Parathyroid adenoma (tissue), 2 donors: ENCODE data around the gene WDR46.

ENCODE experiments used
- H2AFZ ChIP-seq: fragments of 300-600 bp; sonication (generic); one replicate; pipeline ENCODE4 v1.7.0; 2017; ENCODE audit warnings: antibody characterized with exemption, mild to moderate bottlenecking
- H3K27ac ChIP-seq: fragments of 300-600 bp; sonication (generic); one replicate; pipeline ENCODE4 v1.7.0; 2017
- H3K27me3 ChIP-seq: fragments of 300-600 bp; sonication (generic); one replicate; pipeline ENCODE4 v1.7.0; 2017; ENCODE audit warnings: low read length; ENCODE audit not compliant: control insufficient read depth, insufficient read depth
- H3K36me3 ChIP-seq: fragments of 300-600 bp; sonication (generic); one replicate; pipeline ENCODE4 v1.7.0; 2017; ENCODE audit warnings: low read length; ENCODE audit not compliant: control insufficient read depth, insufficient read depth
- H3K4me1 ChIP-seq: fragments of 300-600 bp; sonication (generic); one replicate; pipeline ENCODE4 v1.7.0; 2017; ENCODE audit warnings: control low read depth
- H3K4me2 ChIP-seq: fragments of 300-600 bp; sonication (generic); one replicate; pipeline ENCODE4 v1.7.0; 2017; ENCODE audit warnings: low read length
- H3K4me3 ChIP-seq: fragments of 300-600 bp; sonication (generic); one replicate; pipeline ENCODE4 v1.7.0; 2017; ENCODE audit warnings: low read depth, low read length
- H3K79me2 ChIP-seq: fragments of 300-600 bp; sonication (generic); one replicate; pipeline ENCODE4 v1.7.0; 2017; ENCODE audit warnings: control low read depth
- H3K9ac ChIP-seq: fragments of 300-600 bp; sonication (generic); one replicate; pipeline ENCODE4 v1.7.0; 2017; ENCODE audit warnings: mild to moderate bottlenecking
- H3K9me3 ChIP-seq: fragments of 300-600 bp; sonication (generic); one replicate; pipeline ENCODE4 v1.7.0; 2017; ENCODE audit warnings: low read length; ENCODE audit not compliant: control insufficient read depth
- CTCF ChIP-seq: fragments of 300-600 bp; sonication (generic); IDR thresholded peaks from one replicate; pipeline ENCODE4 v1.7.0; 2017; ENCODE audit warnings: antibody characterized with exemption, mild to moderate bottlenecking
- donor health status: primary hyperparathyroidism.

The WDR46 gene

GRCh38 chr6:33330736-33331135 lies 41.7 kb upstream of the WDR46 start:
- H3K9me3 ChIP-seq: no peaks in the 10 kb centered on the region
- H2AFZ ChIP-seq: no peak overlapping the region
- H3K9ac ChIP-seq: no peak overlapping the region
- no peaks in the 10 kb centered on the region for H3K36me3 ChIP-seq
- no peak for TF ChIP-seq CTCF
- H3K4me1 ChIP-seq: no peaks in the 10 kb centered on the region
- H3K27ac ChIP-seq: no peak overlapping the region
- no peak overlapping the region for H3K4me3 ChIP-seq
- no peaks in the 10 kb centered on the region for H3K79me2 ChIP-seq
- H3K4me2 ChIP-seq: no peak overlapping the region
- H3K27me3 ChIP-seq: no peaks in the 10 kb centered on the region

- Histone ChIP-seq H3K4me2 (no peak overlapping the region), H3K4me3 (no peak overlapping the region), H3K9ac (no peak overlapping the region), H3K36me3 (no peaks in the 10 kb centered on the region), H3K79me2 (no peaks in the 10 kb centered on the region), H3K27me3 (no peaks in the 10 kb centered on the region), H2AFZ (no peak overlapping the region), H3K4me1 (no peaks in the 10 kb centered on the region), H3K9me3 (no peaks in the 10 kb centered on the region), H3K27ac (no peak overlapping the region)
- no peak for TF ChIP-seq CTCF
Observed at GRCh38 chr6:33329058-33329457, 40.0 kb upstream of the WDR46 start.

- Histone ChIP-seq H2AFZ (peak overlapping the region; percentile 93), H3K4me1 (peaks cover 30% of the 10 kb centered on the region), H3K9ac (no peak overlapping the region), H3K4me3 (peak overlapping the region; percentile 91), H3K79me2 (peaks cover 6% of the 10 kb centered on the region), H3K27ac (no peak overlapping the region), H3K4me2 (peak overlapping the region; percentile 96), H3K27me3 (no peaks in the 10 kb centered on the region), H3K36me3 (no peaks in the 10 kb centered on the region), H3K9me3 (no peaks in the 10 kb centered on the region)
- TF ChIP-seq CTCF: no peak
Observed at GRCh38 chr6:33324125-33324524, 35.1 kb upstream of the WDR46 start.

GRCh38 chr6:33323623-33323948 lies 34.5 kb upstream of the WDR46 start:
- Histone ChIP-seq H3K9ac (peak overlapping the region; percentile 5), H3K27ac (peak overlapping the region; percentile 86), H3K4me1 (peaks cover 33% of the 10 kb centered on the region), H3K79me2 (peaks cover 7% of the 10 kb centered on the region), H3K4me3 (peak overlapping the region; percentile 91), H3K27me3 (no peaks in the 10 kb centered on the region), H3K36me3 (no peaks in the 10 kb centered on the region), H3K4me2 (peak overlapping the region; percentile 96), H3K9me3 (no peaks in the 10 kb centered on the region), H2AFZ (peak overlapping the region; percentile 93)
- TF ChIP-seq CTCF: no peak

- no peak for TF ChIP-seq CTCF
- H3K9ac ChIP-seq: no peak overlapping the region
- no peaks in the 10 kb centered on the region for H3K27me3 ChIP-seq
- peak overlapping the region; percentile 11 for H3K4me3 ChIP-seq
- no peak overlapping the region for H2AFZ ChIP-seq
- H3K4me1 ChIP-seq: peaks cover 44% of the 10 kb centered on the region
- H3K36me3 ChIP-seq: no peaks in the 10 kb centered on the region
- H3K9me3 ChIP-seq: no peaks in the 10 kb centered on the region
- H3K4me2 ChIP-seq: peak overlapping the region; percentile 54
- H3K27ac ChIP-seq: peak overlapping the region; percentile 86
- H3K79me2 ChIP-seq: peaks cover 7% of the 10 kb centered on the region
Observed at GRCh38 chr6:33321227-33321626, 32.2 kb upstream of the WDR46 start.
